WERI-Rb-1 (cell line): ENCODE data around the gene MAG.

Experiments
- DNase-seq: peaks from one replicate; pipeline ENCODE4 v3.0.0-alpha.2; 2020
- H3K27ac ChIP-seq: fragments of 250-450 bp; sonication (Bioruptor Pico); 2 replicates; pipeline ENCODE4 v1.5.1; 2020; ENCODE audit warnings: mild to moderate bottlenecking, moderate library complexity
- H3K27me3 ChIP-seq: fragments of 250-450 bp; sonication (Bioruptor Pico); 2 replicates; pipeline ENCODE4 v1.5.1; 2021; ENCODE audit warnings: mild to moderate bottlenecking, low read depth, moderate library complexity; ENCODE audit not compliant: insufficient read depth, severe bottlenecking
- H3K36me3 ChIP-seq: fragments of 250-450 bp; sonication (Bioruptor Pico); 2 replicates; pipeline ENCODE4 v1.5.1; 2020; ENCODE audit warnings: mild to moderate bottlenecking, moderate library complexity
- H3K4me3 ChIP-seq: 2 replicates; pipeline ENCODE4 v1.5.1; 2011; ENCODE audit warnings: low read depth, mild to moderate bottlenecking, control low read depth, low read length
- H3K9me3 ChIP-seq: fragments of 250-450 bp; sonication (Bioruptor Pico); 2 replicates; pipeline ENCODE4 v1.5.1; 2021; ENCODE audit warnings: mild to moderate bottlenecking, moderate library complexity; ENCODE audit not compliant: severe bottlenecking
- CTCF ChIP-seq: IDR thresholded peaks from 2 replicates; pipeline ENCODE4 v1.5.1; 2011; ENCODE audit warnings: low read depth, mild to moderate bottlenecking, control low read depth, inconsistent platforms, low read length

MAG gene

GRCh38 chr19:35298561-35298972, 6.6 kb downstream of the MAG start:
- H3K36me3 ChIP-seq: no peaks in the 10 kb centered on the region
- no peaks in the 10 kb centered on the region for H3K9me3 ChIP-seq
- no peak overlapping the region for H3K27ac ChIP-seq
- TF ChIP-seq CTCF: no peak
- DNase-seq: no peak
- no peaks in the 10 kb centered on the region for H3K27me3 ChIP-seq
- no peak overlapping the region for H3K4me3 ChIP-seq

GRCh38 chr19:35299523-35300338, 7.8 kb downstream of the MAG start:
- Histone ChIP-seq H3K27me3 (no peaks in the 10 kb centered on the region), H3K9me3 (no peaks in the 10 kb centered on the region), H3K4me3 (no peak overlapping the region), H3K27ac (no peak overlapping the region), H3K36me3 (no peaks in the 10 kb centered on the region)
- TF ChIP-seq CTCF: no peak
- DNase-seq: no peak

- H3K4me3 ChIP-seq: no peak overlapping the region
- no peak for DNase-seq
- H3K27me3 ChIP-seq: no peaks in the 10 kb centered on the region
- TF ChIP-seq CTCF: no peak
- H3K9me3 ChIP-seq: no peaks in the 10 kb centered on the region
- H3K36me3 ChIP-seq: no peaks in the 10 kb centered on the region
- H3K27ac ChIP-seq: no peak overlapping the region
These were observed 8.3 kb downstream of the MAG start for GRCh38 chr19:35300339-35300649.

- no peaks in the 10 kb centered on the region for H3K36me3 ChIP-seq
- no peak overlapping the region for H3K4me3 ChIP-seq
- no peaks in the 10 kb centered on the region for H3K9me3 ChIP-seq
- no peak for DNase-seq
- TF ChIP-seq CTCF: no peak
- no peak overlapping the region for H3K27ac ChIP-seq
- no peaks in the 10 kb centered on the region for H3K27me3 ChIP-seq
These were observed 10.0 kb downstream of the MAG start for GRCh38 chr19:35301961-35302360.

GRCh38 chr19:35302446-35302845, 10.5 kb downstream of the MAG start:
- H3K4me3 ChIP-seq: no peak overlapping the region
- no peak for TF ChIP-seq CTCF
- no peaks in the 10 kb centered on the region for H3K27me3 ChIP-seq
- H3K9me3 ChIP-seq: no peaks in the 10 kb centered on the region
- no peak overlapping the region for H3K27ac ChIP-seq
- H3K36me3 ChIP-seq: no peaks in the 10 kb centered on the region
- DNase-seq: no peak

GRCh38 chr19:35303357-35303915, 11.5 kb downstream of the MAG start:
- Histone ChIP-seq H3K36me3 (no peaks in the 10 kb centered on the region), H3K27ac (no peak overlapping the region), H3K27me3 (no peaks in the 10 kb centered on the region), H3K9me3 (no peaks in the 10 kb centered on the region), H3K4me3 (no peak overlapping the region)
- DNase-seq: no peak
- TF ChIP-seq CTCF: no peak
